GM18511 (cell line): ENCODE measurements around the gene P2RX5.
"Not testable (repeated sequence)": the region's sequence is repeated elsewhere in the genome, so short reads cannot be mapped to it uniquely, and the experiment has no call there.

Experiments
- ATAC-seq: cut with Tn5 transposase; IDR thresholded peaks from one replicate; pipeline ENCODE4 v1.9.1; 2021; ENCODE audit warnings: mild to moderate bottlenecking, moderate library complexity; ENCODE audit not compliant: unreplicated experiment

Gene P2RX5, protein sequence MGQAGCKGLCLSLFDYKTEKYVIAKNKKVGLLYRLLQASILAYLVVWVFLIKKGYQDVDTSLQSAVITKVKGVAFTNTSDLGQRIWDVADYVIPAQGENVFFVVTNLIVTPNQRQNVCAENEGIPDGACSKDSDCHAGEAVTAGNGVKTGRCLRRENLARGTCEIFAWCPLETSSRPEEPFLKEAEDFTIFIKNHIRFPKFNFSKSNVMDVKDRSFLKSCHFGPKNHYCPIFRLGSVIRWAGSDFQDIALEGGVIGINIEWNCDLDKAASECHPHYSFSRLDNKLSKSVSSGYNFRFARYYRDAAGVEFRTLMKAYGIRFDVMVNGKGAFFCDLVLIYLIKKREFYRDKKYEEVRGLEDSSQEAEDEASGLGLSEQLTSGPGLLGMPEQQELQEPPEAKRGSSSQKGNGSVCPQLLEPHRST

DNA sequence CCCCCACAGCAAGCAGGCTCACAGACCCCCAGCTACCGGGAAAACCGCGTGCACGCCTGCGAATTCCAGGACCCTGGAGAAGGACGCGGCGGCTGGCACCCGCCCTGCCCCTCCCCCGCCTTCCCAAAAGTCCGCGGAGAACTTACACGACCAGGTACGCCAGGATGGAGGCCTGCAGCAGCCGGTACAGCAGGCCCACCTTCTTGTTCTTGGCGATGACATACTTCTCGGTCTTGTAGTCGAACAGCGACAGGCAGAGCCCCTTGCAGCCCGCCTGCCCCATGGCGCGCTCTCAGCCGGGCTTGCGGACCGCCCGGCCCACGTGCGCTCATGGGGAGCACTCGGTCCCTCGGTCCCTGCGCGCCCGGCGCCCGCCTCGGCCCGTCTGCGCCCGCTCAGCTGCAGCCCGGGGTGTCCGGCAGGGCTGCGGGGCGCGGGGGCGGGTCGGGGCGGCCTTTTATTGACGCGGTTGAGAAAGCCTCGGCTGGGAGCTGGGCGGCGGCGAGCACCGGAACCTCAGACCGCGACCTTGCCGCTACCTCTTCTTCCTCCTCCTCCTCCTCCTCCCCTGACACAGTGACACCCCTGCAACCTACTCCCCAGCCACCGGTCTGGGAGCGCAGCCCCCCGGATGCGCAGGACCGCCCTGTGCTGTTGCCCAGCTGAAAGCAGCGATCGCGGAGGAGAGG, at the start of gene P2RX5:
Gene P2RX5, minus strand, starts transcription at position 433 of the 689 bp plus-strand sequence. Its CDS starts 150 bp downstream, at position 283.
- ATAC-seq = no peak

DNA sequence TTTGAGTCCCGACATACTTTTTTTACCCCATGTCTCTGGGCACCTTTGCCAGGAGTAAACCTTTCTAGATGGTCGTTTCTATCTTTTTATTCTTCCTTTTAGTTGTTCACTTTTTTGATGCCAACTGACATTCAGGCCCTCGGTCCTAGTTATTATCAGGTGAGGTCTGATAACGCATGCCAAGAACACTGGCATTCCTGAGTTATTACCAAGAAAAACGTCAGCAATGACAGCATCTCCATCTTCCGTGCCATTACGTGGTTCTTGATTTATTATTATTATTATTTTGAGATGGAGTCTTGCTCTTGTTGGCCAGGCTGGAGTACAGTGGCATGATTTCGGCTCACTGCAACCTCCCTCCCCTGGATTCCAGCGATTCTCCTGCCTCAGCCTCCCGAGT, 49.1 kb upstream of the P2RX5 start:
- ATAC-seq = no peak

DNA sequence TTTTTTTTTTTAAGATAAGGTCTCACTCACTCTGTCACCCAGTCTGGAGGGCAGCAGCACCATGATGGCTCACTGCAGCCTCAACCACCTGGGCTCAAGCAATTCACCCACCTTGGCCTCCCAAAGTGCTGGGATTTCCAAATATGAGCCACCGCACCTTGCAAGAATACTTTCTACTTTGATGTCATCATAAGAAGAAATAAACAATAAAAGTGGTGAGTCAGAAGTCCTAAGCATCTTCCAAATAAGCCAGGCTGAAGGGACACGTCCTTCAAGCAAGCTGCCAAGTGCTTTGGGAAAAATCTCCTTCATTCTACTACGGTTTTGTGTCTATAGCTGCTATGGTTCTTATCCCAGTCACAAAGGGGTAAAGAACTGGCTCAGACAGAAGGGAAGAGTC, 48.1 kb upstream of the P2RX5 start:
- no peak for ATAC-seq

DNA sequence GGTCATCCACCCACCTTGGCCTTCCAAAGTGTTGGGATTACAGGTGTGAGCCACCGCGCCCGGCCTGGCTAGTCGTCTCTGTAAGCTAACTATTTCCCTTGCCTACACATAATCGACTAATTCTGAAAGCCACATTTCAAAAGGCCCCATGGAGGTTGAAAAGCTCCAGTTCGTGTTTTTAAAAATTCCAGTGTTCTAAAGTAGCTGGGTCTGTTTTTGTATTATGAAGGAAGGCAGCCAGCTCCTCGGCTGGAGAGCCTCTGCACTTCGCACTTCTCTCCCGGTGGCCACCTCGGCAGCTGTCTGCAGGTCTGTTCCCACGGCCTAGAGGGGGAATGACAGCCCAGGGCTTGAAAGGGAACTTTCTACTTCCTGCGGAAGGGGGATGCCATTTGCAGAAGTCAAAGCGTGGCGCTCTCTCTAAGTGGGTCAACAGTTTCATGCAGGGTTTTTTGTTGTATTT, 44.7 kb upstream of the P2RX5 start:
- ATAC-seq = no peak

DNA sequence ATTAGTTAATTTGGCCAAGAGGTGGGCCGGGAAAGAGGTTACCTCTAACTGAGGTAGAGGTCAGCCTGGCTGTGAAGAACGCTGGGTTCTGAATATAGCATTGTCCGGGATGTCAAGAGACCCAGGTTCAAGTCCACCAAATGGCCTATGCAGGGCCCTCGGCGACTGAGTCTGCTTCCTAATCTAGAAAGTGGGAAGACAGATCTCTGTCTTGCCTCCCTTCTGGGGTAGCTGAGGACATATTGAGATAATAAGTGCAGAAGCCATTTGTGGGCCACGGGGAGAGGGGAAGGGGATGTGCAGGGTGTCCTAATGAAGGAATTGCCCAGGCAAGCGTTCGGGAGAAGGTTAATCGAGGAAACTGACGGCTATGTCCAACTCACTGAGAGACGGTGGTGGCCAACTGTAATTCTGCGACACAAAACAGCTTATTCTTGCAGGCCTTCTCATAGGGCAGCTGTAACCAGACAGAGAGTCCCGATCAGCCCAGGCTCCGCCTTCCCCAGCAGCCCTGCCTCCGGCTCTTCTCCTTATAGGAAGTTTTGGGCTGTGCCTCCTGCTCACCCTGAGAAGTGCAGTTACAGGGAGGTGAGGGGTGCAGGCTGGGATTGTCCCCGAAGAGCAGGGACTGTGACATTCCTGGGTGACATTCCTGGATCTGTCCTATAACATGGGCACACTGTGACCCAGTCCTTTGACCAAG, 43.6 kb upstream of the P2RX5 start:
- ATAC-seq = no peak

DNA sequence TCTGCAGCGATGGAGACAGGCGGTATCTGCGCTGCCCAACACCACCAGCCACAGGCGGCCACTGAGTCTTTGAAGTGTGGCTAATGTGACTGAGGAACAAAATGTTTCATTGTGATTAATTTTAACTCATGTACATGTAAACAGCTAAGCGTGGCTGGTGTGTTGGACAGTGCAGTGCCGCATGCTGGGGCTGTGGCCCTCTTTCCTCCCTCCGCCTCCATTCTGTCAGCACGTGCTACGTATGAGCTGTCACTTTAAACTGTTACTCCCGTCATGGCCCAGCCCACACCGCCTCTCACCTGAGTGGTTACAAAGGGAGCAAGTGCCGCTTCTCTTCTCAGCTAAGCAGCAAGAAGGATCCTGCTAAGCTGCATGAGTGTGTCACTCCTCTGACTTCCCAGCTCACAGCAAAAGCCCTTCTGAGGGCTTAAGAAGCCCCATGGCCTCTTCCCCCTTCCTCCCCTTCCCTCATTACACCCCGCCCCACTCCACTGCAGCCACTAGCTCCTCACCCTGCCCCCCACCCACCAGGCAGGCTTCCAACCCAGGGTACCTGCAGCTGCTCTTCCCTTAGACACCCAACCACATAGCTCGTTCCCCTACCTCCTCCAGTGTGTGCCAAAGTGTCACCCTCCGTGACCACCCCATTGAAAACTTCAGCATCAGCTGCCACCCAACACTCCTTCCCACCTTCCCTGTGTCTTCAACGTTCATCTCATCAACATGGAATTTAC, 42.8 kb upstream of the P2RX5 start:
- ATAC-seq = no peak

DNA sequence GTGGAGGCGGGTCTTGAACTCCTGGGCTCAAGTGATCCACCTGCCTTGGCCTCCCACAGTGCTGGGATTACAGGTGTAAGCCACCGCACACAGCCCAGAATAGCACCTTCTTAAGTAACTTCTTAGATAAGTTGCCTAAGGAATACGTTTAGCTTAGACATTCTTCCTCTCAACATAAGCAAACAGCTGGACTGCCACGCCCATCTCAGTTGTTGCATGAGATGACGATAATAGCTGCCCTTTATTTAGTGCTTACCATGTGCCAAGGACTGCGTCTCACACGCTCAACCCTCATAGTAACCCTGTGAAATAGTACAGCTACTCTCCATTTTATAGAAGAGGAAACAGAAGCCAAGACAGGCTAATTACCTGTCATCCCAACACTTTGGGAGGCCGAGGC, 39.6 kb upstream of the P2RX5 start:
- ATAC-seq = no peak

DNA sequence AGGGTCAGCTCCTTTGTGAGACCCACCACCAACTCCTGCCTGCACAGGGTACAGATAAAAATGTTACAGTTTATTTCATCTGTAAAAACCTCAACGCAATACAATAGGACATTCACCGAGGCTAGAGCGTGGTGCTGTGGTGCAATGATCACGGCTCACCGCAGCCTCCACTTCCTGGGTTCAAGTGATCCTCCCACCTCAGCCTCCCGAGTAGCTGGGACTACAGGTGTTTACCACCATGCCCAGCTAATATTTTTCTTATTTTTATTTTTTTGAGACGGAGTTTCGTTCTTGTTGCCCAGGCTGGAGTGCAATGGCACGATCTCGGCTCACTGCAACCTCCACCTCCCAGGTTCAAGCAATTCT, 38.9 kb upstream of the P2RX5 start:
- not testable (repeated sequence) for ATAC-seq

DNA sequence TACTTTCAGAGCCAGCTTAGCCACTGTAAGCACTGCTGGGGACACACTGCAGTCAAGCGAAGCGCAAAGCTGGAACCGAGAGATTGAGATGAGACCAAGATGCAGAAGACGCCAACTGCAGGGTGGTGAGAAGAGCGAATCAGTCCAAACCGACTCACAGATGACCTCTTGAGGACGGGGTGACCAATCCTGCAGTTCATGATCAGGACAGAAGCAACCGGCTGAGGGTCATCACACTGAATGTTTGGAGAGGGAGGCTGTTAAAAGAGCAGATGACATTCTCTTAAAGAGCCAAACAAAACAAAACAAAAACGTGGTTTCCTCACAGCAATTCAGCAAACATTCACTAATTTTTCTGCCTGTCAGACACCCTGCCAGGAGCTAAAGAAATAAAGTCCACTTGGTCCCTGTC, 36.3 kb upstream of the P2RX5 start:
- ATAC-seq = no peak

DNA sequence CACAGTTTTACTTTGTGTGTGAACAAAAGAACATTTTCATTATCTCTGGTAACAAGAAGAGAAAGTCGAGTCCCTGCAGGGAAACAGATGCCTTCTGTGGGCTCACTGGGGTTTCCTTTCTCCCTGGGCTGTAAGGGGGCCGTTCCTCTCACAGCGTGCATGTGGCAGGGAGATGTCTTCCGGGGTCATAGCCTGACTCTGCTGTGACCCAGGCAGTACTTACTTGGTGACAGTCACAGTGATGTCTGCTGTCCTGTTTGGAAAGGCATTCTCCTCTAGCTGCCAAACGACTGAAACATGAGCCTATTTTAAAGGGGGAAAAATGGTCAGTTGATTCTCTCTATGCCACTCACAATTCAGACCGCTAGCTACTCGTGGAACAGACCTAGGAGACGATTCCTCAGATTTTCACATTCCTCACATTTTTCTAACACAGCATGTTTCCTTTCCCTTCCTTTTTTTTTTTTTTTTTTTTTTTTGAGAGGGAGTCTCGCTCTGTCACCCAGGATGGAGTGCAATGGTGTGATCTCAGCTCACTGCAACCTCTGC, 35.0 kb upstream of the P2RX5 start:
- ATAC-seq = no peak

DNA sequence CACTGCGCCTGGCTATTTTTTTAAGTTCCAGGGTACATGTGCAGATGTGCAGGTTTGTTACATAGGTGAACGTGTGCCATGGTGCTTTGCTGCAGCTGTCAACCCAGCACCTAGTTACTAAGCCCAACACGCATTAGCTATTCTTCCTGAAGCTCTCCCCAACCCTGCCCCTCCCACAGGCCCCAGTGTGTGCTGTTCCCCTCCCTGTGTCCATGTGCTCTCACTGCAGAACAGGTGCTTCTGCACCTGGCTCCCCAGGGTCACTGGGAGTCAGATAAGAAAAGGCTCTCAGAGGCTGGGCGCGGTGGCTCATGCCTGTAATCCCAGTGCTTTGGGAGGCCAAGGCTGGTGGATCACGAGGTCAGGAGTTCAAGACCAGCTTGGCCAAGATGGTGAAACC, 33.9 kb upstream of the P2RX5 start:
- ATAC-seq = no peak

DNA sequence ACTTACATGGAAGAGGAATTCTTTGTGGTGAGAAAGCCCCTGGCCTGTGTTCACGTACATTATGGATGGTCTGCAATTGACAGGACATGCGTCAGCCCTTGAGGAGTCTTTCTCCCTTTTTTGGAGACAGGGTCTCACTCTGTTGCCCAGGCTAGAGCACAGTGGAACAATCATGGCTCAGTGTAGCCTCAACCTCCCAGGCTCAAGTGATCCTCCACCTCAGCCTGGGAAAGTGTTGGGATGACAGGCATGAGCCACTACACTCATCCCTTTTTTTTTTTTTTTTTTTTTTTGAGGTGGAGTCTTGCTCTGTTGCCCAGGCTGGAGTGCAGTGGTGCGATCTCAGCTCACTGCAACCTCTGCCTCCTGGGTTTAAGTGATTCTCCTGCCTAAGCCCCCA, 32.1 kb upstream of the P2RX5 start:
- ATAC-seq = not testable (repeated sequence)

DNA sequence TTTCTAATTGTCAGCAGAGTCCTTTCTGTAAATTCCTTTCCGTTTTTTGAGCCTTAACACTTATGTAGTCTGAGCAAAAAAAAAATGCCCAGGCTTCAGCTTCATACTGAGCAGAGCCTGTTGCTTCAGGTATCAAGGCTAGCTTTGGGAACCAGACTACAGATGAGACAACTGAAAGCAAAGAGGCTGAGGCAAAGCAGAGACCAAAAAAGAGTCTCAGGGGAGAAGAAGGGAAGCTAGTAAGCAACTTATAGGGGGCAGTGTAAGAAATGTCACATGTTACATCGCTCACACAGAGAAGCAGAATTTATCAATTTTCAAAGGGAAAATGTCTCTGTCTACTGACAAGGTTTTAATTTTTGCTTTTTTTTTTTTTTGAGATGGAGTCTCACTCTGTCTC, 31.1 kb upstream of the P2RX5 start:
- no peak for ATAC-seq

DNA sequence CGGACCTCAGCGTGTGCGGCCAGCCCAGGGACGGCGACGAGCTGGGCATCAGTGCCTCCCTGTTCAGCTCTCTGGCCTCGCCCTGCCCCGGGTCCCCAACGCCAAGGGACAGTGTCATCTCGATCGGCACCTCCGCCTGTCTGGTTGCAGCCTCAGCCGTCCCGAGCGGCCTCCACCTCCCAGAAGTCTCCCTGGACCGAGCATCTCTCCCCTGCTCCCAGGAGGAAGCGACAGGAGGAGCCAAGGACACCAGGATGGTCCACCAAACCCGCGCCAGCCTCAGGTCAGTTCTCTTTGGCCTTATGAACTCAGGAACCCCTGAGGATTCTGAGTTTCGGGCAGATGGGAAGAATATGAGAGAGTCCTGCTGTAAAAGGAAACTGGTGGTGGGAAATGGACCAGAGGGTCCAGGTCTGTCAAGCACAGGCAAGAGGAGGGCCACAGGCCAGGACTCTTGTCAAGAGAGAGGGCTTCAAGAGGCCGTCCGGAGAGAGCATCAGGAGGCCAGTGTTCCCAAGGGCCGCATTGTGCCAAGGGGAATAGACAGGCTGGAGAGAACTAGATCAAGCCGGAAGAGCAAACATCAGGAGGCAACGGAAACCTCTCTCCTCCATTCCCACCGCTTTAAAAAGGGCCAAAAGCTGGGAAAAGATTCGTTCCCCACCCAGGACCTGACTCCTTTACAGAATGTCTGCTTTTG, 28.6 kb upstream of the P2RX5 start:
- ATAC-seq = no peak

DNA sequence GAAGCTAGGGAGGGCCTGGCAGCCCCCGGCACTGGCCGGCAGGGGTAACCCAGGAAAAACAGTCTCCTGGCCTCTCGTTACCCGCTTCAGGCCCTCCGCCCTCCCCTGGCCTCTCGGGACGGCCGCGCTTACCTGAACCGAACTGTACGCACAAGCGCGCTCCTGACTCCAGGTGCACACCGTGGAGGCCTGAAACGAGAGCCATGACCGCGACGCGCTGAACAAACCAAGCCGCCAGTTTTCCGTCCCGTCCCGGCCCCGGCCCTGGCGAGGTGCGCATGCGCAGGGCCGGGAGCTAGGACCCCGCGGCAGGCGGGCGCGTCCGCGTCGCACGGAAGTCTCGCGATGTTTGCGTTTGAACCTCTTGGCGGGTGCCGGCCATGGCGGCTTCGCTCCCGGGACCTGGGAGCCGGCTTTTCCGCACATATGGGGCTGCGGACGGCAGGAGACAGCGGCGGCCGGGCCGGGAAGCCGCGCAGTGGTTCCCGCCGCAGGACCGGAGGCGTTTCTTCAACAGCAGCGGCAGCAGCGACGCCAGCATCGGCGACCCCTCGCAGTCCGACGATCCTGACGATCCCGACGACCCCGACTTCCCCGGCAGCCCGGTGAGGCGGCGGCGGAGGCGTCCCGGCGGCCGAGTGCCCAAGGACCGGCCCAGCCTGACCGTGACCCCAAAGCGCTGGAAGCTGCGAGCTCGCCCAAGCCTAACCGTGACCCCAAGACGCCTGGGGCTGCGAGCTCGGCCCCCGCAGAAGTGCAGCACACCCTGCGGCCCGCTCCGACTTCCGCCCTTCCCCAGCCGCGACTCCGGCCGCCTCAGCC, 27.8 kb upstream of the P2RX5 start, which contains the start of gene HASPIN:
Gene HASPIN, plus strand, starts transcription at position 348 of the 822 bp plus-strand sequence. Its CDS starts 33 bp downstream, at position 381.
- peak; percentile 86 for ATAC-seq

DNA sequence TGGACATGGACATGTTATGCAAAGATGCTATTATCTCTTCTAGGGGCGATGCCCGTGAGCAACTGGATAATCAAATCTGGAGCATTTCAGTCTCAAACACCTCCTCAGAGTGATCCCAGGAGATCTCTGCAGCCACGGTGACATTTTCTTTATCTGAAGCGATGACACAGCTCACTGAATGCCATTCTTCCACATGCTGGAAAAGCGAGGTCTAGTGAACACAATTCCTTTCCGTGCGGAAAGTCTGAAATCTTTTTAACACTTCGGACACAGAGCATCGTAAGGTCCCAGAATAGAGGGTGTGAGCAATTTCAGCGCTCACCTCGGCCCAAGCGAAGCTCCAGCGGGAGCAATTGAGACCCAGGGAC, 27.2 kb upstream of the P2RX5 start:
- no peak for ATAC-seq

DNA sequence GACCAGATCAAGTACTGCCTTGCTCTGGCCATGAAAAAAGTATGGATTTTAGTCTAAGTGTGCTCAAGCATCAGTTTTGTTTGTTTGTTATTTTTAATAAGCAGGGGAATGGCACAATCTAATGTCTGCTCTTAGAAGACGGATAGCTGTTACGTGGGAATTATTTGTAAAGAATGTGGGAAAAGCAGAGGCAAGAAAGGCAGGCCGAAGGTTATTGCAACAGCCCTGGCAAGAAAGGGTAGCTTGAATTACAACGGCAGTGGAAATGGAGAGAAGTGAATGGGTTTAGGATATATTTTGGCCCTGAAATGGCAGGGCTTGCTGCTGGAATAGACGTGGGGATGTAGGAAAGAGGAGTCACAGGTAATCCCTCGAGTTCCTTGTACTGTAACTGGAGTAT, 26.8 kb upstream of the P2RX5 start:
- ATAC-seq = no peak

DNA sequence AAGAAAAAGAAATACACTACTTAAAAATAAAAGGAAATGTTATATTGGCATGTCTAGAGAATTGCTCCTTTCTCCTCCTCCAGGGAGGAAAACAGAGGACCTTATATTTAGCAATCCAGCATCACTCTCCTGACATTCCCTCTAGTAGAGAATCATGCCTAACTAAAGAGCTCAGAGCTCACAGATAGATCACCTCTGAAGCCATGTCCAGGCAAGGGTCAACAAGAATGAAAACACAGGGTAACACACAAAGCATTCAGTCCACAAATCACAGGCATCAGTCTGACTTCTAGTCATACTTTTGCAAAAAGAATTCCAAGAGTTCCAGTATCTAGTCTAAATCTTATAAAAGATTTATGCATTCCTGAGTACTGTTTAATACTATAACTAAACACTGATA, 23.3 kb upstream of the P2RX5 start:
- no peak for ATAC-seq

DNA sequence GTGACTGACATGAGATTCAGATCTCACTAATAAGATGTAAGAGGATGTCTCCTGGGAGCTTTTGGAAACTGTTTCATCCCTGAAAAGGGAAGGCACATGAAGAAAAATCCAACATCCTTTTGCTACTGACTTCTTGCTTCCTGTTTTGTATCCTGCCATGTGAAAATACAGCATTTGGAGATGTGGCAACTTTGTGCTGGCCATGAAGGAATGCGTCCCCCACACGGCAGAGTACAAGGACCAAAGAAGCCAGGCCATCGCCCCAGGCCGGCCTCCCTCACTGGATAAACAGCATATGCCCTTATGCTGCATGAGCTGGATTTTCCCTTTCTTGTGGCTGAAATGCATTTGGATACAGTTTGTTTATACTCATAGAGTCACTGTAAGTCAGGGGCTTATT, 22.2 kb upstream of the P2RX5 start:
- no peak for ATAC-seq
